ENCODE results near the gene MBD6.
"Not testable (repeated sequence)": the region's sequence is repeated elsewhere in the genome, so short reads cannot be mapped to it uniquely, and the experiment has no call there.

Gene MBD6

DNA sequence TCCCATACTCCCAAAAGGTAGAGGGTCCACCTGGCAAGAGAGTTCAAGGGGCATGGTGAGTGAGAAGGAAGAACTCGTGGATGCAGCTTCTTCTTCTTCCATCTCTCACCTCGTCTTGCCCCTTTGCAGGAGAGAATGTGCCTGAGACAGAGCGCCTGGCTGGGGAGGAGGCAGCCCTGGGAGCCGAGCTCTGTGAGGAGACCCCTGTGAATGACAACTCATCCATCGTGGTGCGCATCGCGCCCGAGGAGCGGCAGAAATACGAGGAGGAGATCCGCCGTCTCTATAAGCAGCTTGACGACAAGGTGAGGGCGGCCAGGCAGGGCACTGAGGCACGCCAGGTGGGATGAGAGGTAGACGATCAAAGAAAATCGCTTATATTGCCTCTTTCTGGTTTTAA, 47.2 kb downstream of the MBD6 start:
- H3K36me3 ChIP-seq = peaks cover 48% of the 10 kb centered on the region

DNA sequence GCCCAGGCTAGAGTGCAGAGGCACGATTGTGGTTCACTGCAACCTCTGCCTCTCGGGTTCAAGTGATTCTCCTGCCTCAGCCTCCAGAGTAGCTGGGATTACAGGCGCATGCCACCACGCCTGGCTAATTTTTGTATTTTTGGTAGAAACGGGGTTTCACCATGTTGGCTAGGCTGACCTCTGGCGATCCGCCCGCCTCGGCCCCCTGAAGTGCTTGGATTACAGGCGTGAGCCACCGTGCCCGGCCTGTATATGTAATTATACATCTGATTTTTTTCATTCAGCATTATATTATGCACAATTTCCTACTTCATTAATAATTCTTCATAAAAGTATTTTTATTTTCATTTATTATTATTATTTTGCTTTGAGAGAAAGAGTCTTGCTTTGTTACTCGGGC, 47.8 kb downstream of the MBD6 start:
- H3K36me3 ChIP-seq = peaks cover 51% of the 10 kb centered on the region
- H3K27ac ChIP-seq; H3K4me3 ChIP-seq (ENCODE audit: low read depth, low read length); DNase-seq; H3K9me3 ChIP-seq (ENCODE audit: severe bottlenecking); H3K27me3 ChIP-seq (ENCODE audit: insufficient read depth, low read depth, severe bottlenecking): not testable (repeated sequence)

More for the DNA sequence above, 47.2 kb downstream of the MBD6 start:
- Histone ChIP-seq H3K27me3 (ENCODE audit: insufficient read depth, low read depth, severe bottlenecking) (no peaks in the 10 kb centered on the region), H3K9me3 (ENCODE audit: severe bottlenecking) (no peaks in the 10 kb centered on the region), H3K27ac (no peak overlapping the region), H3K4me3 (ENCODE audit: low read depth, low read length) (no peak overlapping the region)
- no peak for DNase-seq
- TF ChIP-seq, protein P1, sequence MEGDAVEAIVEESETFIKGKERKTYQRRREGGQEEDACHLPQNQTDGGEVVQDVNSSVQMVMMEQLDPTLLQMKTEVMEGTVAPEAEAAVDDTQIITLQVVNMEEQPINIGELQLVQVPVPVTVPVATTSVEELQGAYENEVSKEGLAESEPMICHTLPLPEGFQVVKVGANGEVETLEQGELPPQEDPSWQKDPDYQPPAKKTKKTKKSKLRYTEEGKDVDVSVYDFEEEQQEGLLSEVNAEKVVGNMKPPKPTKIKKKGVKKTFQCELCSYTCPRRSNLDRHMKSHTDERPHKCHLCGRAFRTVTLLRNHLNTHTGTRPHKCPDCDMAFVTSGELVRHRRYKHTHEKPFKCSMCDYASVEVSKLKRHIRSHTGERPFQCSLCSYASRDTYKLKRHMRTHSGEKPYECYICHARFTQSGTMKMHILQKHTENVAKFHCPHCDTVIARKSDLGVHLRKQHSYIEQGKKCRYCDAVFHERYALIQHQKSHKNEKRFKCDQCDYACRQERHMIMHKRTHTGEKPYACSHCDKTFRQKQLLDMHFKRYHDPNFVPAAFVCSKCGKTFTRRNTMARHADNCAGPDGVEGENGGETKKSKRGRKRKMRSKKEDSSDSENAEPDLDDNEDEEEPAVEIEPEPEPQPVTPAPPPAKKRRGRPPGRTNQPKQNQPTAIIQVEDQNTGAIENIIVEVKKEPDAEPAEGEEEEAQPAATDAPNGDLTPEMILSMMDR (IDR thresholded peaks at IDR 0.05; ENCODE audit: low read depth, low read length) = no peak

DNA sequence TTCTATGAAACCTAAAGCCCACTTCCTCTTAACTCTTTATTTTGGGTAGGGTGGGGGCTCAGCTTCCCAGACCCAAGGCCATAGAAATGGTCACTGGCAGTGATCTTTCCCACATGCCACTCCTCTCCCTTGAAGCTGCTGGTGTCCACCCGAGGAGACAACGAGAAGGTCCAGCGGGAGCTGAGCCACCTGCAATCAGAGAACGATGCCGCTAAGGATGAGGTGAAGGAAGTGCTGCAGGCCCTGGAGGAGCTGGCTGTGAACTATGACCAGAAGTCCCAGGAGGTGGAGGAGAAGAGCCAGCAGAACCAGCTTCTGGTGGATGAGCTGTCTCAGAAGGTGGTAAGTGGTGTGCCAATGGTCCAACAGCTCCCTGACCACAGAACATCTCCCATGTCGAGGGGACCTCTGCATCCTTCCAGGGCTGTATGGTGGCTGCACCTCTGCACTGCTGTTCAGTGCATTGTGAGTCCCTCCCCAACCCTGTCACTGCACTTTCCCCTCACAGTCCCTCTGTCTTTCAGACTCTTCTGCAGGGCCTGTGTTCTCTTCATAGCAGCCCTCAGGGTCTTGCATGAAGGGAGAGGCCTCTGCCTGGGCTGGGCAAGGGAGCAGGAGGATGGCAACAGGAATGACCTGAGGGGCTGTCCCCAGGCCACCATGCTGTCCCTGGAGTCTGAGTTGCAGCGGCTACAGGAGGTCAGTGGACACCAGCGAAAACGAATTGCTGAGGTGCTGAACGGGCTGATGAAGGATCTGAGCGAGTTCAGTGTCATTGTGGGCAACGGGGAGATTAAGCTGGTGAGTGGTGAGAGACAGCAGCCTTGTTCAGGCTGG, 49.5 kb downstream of the MBD6 start:
- no peak for DNase-seq
- Histone ChIP-seq H3K27me3 (ENCODE audit: insufficient read depth, low read depth, severe bottlenecking) (no peaks in the 10 kb centered on the region), H3K4me3 (ENCODE audit: low read depth, low read length) (no peak overlapping the region), H3K36me3 (peaks cover 66% of the 10 kb centered on the region), H3K27ac (no peak overlapping the region), H3K9me3 (ENCODE audit: severe bottlenecking) (no peaks in the 10 kb centered on the region)
- TF ChIP-seq, protein P1 (IDR thresholded peaks at IDR 0.05; ENCODE audit: low read depth, low read length) = no peak

DNA sequence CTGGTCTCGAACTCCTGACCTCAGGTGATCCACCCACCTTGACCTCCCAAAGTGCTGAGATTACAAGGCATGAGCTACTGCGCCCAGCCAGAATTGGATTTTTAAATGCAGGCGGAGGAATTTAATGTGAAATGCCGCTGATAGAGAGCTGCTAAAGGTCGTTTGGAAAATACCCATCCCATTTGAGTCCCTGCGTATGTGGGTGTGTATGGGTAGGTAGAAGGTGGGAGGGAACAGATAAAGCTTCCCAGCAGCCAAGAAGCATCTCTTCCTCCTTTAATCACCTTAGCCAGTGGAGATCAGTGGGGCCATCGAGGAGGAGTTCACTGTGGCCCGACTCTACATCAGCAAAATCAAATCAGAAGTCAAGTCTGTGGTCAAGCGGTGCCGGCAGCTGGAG, 52.2 kb downstream of the MBD6 start:
- H3K27me3 ChIP-seq (ENCODE audit: insufficient read depth, low read depth, severe bottlenecking) = no peaks in the 10 kb centered on the region
- no peak overlapping the region for H3K4me3 ChIP-seq (ENCODE audit: low read depth, low read length)
- peaks cover 65% of the 10 kb centered on the region for H3K36me3 ChIP-seq
- no peak for DNase-seq
- TF ChIP-seq, protein P1 (IDR thresholded peaks at IDR 0.05; ENCODE audit: low read depth, low read length) = no peak
- no peaks in the 10 kb centered on the region for H3K9me3 ChIP-seq (ENCODE audit: severe bottlenecking)
- H3K27ac ChIP-seq = no peak overlapping the region

DNA sequence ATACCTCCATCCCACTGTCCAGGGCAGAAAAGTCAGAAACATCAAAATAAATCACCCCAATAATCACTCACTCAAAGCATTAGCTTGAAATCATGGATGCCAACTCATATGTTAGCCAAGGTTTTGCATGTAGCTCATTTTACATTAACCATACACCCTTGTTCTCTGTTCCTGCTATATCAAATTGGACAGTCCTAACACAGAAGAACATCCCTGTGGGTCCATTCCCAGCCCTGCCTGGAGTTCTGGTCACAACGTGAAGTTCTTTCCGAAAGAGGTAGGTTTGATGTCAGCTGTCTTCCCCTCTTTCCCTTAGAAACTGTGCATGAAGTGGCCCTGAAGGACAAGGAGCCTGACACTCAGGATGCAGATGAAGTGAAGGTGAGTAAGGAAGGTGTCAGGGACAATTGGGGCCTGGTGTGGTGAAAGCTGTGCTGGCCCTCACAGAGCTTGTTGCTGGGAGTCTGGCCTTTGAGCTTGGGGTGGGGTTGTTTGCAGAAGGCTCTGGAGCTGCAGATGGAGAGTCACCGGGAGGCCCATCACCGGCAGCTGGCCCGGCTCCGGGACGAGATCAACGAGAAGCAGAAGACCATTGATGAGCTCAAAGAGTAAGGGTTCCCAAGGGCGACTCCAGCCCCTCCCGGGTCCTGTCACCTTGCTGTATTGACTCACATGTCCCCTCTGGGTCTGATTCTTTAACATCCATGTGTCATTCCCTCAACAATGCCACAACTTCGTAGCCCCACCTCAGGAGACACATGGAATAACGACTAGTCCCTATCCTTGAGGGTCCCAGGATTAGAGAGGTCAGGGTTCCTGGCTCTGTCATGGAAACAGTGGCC, 53.4 kb downstream of the MBD6 start:
- TF ChIP-seq, protein P1 (IDR thresholded peaks at IDR 0.05; ENCODE audit: low read depth, low read length) = no peak
- Histone ChIP-seq H3K4me3 (ENCODE audit: low read depth, low read length) (no peak overlapping the region), H3K36me3 (peaks cover 67% of the 10 kb centered on the region), H3K27me3 (ENCODE audit: insufficient read depth, low read depth, severe bottlenecking) (no peaks in the 10 kb centered on the region), H3K9me3 (ENCODE audit: severe bottlenecking) (no peaks in the 10 kb centered on the region), H3K27ac (no peak overlapping the region)
- DNase-seq = no peak

DNA sequence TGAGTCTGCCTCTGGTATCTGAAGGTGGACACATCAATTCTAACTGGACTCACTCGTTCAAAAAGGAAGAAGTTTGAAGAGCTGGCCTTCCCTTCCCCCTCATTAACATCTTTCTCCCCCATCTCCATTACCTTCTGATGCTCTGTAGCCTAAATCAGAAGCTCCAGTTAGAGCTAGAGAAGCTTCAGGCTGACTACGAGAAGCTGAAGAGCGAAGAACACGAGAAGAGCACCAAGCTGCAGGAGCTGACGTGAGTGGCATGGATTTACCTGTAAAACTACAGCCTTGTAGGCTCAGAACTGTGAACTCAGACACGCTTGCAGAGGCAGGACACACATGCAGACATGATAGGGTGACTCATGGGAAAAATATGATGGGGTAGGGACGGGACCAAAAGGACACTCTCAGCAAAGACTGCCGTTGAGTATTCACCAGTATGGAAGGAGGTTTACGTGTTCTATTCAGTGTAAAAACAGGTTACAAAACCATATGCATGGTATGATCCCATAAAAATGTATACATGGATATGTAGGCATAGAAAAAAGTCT, 54.1 kb downstream of the MBD6 start:
- Histone ChIP-seq H3K36me3 (peaks cover 71% of the 10 kb centered on the region), H3K9me3 (ENCODE audit: severe bottlenecking) (no peaks in the 10 kb centered on the region), H3K4me3 (ENCODE audit: low read depth, low read length) (no peak overlapping the region), H3K27ac (no peak overlapping the region), H3K27me3 (ENCODE audit: insufficient read depth, low read depth, severe bottlenecking) (no peaks in the 10 kb centered on the region)
- DNase-seq = no peak
- TF ChIP-seq, protein P1 (IDR thresholded peaks at IDR 0.05; ENCODE audit: low read depth, low read length) = no peak
